Measurements from ENCODE around the gene TFF3. TPM values are rescaled to one million over a fixed set of nuclear protein-coding genes. Genes with fewer than 3 reads are reported as not detected.

Gene TFF3
- total and polyA plus RNA-seq, 10 of the 15 experiments (the other 5 are each of a cell fraction or from before 2014, with no cell fraction given) = not detected

GRCh38 chr21:42269386-42269785 is 45.8 kb downstream of the TFF3 start:
- RAD21 ChIA-PET (ENCODE audit: unreplicated experiment) = interaction anchor here (0.6 to 2.4 kb wide), 6 partner anchors 10 to 124 kb away, joined by 3 to 10 read pairs (median 3); no protein-coding TSS in a partner anchor
- ATAC-seq = no peak
- POLR2A ChIA-PET = interaction anchor here (1.7 kb wide), 1 partner anchor 16 kb away, joined by 6 read pairs; no protein-coding TSS in a partner anchor

More at GRCh38 chr21:42269386-42269785, 45.8 kb downstream of the TFF3 start:
- Histone ChIP-seq H3K4me2 (ENCODE audit: control insufficient read depth, insufficient read depth) (no peak overlapping the region), H2AFZ (ENCODE audit: control insufficient read depth, low read depth, low read length) (no peak overlapping the region), H3K9me3 (replicated peaks; ENCODE audit: control insufficient read depth, insufficient read depth, low read length) (no peaks in the 10 kb centered on the region), H3K9ac (ENCODE audit: control insufficient read depth, insufficient read depth, low read length) (no peak overlapping the region), H3K4me3 (no peak overlapping the region), H3K27me3 (replicated peaks in 1 of 2; ENCODE audit: control insufficient read depth in 2 of 2, insufficient read depth in 2 of 2, low read length in 1 of 2) (no peaks in the 10 kb centered on the region), H3K4me1 (ENCODE audit: control insufficient read depth, insufficient read depth, low read length) (no peaks in the 10 kb centered on the region), H4K20me1 (ENCODE audit: control insufficient read depth, insufficient read depth) (no peaks in the 10 kb centered on the region), H3K79me2 (ENCODE audit: control insufficient read depth, insufficient read depth, low read length) (no peaks in the 10 kb centered on the region), H3K36me3 (ENCODE audit: control insufficient read depth in 2 of 2, insufficient read depth in 2 of 2, low read length in 1 of 2) (no peaks in the 10 kb centered on the region; a peak in 1 of 4 replicates), H3K27ac (ENCODE audit: control insufficient read depth, insufficient read depth) (no peak overlapping the region)
- intact Hi-C loops (cut with micrococcal nuclease; ENCODE audit: unreplicated experiment) (no loop called here), in situ Hi-C loops (cut with MboI) (no loop called here)
- 40% methylated on average over 10 of the region's 10 CpGs for WGBS (ENCODE audit: insufficient coverage, insufficient replicate concordance, low lambda C conversion rate, missing lambda C conversion rate)
- CTCF ChIA-PET = interaction anchor here (1.0 to 5.6 kb wide), 8 partner anchors 10 to 267 kb away, joined by 3 to 45 read pairs (median 4); no protein-coding TSS in a partner anchor
- DNase-seq (ENCODE audit: low read depth, low spot score) (no peak), FAIRE-seq (no peak)
- SMC1A ChIA-PET (ENCODE audit: uncharacterized antibody, unreplicated experiment) = interaction anchor here (1.0 to 1.6 kb wide), 4 partner anchors 10 to 104 kb away, joined by 3 to 6 read pairs (median 4); no protein-coding TSS in a partner anchor
- TF ChIP-seq SUPT20H (IDR thresholded peaks at IDR 0.05; ENCODE audit: borderline replicate concordance, control insufficient read depth, low read depth, low read length) = no peak
- TF ChIP-seq EGR1 (IDR thresholded peaks at IDR 0.05; ENCODE audit: borderline replicate concordance in 1 of 2, low read depth in 2 of 2, low read length in 2 of 2) = no peak
- TF ChIP-seq IRF4 (IDR thresholded peaks at IDR 0.05; ENCODE audit: low read depth, low read length) = no peak
- TF ChIP-seq MLLT1 (IDR thresholded peaks at IDR 0.05) = no peak
- TF ChIP-seq STAT3 (IDR thresholded peaks at IDR 0.05; ENCODE audit: low read depth, low read length) = no peak
- no peak for TF ChIP-seq SMAD5 (IDR thresholded peaks at IDR 0.05; ENCODE audit: low read depth)
- TF ChIP-seq RELA (IDR thresholded peaks at IDR 0.05; ENCODE audit: borderline replicate concordance, partially characterized antibody) = no peak
- no peak for TF ChIP-seq CUX1 (IDR thresholded peaks at IDR 0.05; ENCODE audit: insufficient replicate concordance, low read depth, low read length)
- TF ChIP-seq GATAD2B (conservative IDR thresholded peaks at IDR 0.05; ENCODE audit: low read depth) = no peak
- no peak for TF ChIP-seq HDAC6 (IDR thresholded peaks at IDR 0.05; ENCODE audit: unreplicated experiment)
- no TSS peak for BruUV-seq (replicated peaks)

All from GM12878 (cell line).